ENCODE results near the gene ZNF48.

Gene ZNF48

DNA sequence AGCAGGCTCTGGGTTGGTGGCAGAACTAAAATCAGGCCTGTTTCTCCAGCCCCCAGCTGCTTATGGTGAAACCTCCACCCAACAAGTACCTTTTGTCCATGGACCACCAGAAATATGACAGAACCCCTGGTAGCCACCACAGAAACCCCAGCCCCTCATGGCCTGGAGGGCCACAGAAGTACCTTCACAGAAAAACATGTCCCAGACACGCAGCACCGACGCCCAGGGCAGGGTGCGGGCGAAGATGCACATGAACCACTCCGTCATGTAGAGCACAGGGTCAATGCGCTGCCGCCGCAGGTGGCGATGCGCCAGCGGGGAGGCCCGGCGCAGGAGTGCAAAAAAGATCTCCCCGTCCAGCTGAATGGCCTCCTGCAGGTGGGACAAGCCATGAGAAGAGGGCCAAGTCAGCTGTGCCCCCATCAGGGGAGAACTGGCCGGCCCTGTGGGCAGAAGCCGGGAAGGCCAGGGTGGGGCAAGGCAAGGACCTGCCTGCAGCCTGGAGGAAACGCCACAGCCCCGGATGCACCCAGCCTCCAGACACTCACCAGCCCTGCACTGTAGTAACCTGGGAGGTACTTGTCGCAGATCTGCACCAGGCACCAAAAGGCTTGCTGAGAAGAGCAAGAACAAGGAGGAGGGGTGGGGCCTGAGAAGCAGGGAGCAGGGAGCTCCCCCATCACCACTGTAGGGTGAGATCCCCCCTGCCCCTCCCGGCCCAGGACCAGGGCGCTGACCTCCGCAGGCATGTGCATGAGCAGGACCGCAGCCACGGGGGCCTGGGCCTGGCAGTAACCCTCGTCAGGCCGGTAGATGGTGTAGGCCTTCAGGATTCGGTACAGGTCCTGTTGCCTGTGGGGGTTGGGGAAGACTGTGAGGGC lies 36.0 kb upstream of the ZNF48 start:
- DNase-seq (ENCODE audit: low spot score): no peak

DNA sequence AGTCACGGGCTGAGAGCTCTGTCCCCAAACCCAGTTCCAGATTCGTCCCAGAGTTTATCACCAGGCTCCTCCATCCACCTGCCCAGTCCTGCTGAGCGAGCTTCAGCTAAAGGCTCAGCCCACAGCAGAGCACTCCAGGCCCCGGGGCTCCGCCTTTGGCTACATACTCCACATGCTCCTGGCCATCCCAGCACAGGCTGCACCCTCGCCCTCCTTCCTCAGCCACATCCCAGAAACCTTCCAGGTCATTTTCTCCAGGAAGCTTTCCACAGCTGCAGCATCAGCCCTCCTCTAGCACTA lies 35.4 kb upstream of the ZNF48 start:
- no peak for DNase-seq (ENCODE audit: low spot score)

DNA sequence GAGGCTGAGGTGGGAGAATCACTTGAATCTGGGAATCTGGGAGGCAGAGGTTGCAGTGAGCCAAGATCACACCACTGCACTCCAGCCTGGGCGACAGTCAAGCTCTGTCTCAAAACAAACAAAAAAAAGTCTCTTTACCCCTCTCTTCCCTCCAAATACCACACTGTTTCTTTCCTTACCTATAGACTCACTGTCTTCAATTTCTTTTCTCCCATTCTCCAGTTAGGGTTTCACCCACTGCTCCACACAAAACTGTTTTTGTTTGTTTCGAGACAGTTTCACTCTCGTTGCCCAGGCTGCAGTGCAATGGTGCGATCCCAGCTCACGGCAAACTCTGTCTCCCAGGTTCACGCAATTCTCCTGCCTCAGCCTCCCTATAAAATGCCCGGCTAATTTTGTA lies 34.0 kb upstream of the ZNF48 start:
- DNase-seq (ENCODE audit: low spot score): no peak

DNA sequence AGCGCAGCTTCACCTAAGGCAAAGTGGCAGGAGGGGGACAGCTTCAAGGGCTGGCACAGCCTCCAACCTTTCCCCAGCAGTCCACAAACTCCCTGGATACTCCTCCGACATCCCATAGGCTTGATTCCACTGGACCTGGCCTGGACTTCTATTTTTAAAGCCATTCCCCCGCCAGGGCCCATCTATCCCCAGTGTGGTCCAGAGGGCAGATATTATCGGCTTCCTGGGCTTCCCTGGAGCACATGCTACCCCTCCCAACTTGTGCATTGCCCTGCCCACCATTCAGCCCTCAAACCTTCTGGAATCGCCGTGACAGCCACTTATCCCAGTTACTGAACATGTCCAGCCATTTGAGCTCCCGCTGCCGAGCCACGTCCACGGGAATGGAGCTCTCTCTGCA lies 30.0 kb upstream of the ZNF48 start:
- no peak for DNase-seq (ENCODE audit: low spot score)

DNA sequence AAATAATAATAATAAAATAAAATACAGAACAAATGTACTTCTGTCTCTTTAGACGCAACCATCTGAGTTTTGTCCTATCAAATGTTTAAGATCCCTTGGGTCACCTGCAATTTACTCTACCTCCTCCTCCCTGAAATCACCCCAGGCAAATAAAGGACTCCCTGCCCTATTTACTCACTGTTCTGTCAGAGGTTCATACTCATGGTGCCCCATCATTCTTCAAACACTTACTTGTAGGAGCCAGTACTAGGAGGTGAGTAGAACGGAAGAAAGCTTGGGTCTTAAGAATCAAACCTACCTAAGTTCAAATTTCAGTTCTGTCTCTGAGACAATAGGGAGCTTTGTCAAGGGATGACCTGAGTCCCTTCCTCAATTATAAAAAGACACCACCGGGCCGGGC lies 28.7 kb upstream of the ZNF48 start:
- no peak for DNase-seq (ENCODE audit: low spot score)

DNA sequence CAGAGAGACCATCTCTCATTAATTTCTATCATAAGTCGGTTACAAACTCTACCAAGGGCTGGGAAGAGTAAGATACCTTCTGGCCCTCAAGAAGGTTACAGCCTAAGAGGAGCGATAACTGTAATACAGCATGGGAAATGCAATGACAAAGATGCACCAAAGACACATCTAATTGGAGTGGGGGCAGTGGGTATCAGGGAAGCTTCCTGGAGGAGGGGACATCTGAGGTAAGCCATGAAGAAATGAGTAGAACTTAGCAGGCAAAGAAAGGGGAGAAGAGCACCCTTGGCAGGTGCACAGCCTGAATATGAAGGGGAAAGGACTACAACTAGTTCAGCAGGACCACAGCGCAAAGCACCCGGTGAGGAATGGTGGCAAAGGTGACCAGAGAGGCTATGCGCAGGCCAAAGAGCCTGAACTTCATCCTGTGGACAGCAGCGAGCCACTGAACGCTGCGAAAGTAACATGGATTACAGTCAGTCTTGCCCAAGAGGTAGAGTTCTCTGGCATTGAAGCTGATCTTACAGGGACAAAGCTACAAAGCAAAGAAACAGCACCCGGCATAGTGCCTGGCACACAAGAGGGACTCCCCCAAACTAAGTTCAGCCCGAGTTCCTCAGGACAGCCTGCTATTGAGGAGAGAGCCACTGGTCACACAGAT lies 27.7 kb upstream of the ZNF48 start:
- DNase-seq (ENCODE audit: low spot score): no peak

DNA sequence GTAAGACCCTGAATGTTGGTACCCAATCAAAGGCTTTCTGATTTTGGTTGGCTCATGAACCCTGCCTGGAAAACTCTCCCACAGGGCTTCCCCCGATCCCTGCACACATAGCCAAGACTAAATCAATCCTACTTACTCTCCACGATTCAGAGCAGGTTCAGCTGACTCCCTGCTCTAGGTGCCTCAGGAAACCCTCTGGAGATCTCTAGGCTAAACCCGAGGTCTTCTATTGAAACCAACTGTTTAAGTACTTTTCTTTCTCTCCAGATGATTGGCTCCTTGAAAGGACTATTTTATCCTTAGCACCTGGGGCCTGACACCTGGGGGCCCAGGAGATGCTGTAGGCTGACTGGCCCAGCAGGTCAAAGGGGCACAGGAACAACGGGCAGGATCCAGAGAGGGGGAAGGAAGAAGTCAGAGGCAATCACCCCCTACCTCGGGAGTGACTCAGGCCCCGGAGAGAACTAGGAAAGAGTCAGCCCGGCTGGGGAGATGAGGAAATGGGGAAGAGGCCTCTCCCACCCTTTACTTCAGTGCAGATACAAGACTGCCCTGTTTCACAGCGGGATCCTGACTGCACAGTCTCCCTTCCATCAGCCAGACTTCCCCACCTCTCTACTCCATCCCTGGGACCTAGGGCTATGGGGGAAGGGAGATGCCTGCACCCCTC lies 27.0 kb upstream of the ZNF48 start:
- DNase-seq (ENCODE audit: low spot score): no peak

DNA sequence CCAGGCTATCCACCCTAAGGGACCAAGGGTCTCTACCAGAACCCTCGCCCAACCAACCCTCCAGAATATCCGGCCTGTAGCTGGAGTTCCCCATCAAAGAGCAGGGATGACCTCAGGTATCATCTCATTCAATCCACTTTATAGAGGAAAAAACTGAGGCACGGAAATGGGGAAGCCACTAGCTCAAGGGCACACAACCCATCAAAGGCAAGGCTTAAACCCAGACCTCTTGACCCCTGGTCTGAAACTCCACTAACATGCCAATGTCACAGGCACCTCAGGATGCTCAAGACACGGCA lies 26.5 kb upstream of the ZNF48 start:
- DNase-seq (ENCODE audit: low spot score): no peak

DNA sequence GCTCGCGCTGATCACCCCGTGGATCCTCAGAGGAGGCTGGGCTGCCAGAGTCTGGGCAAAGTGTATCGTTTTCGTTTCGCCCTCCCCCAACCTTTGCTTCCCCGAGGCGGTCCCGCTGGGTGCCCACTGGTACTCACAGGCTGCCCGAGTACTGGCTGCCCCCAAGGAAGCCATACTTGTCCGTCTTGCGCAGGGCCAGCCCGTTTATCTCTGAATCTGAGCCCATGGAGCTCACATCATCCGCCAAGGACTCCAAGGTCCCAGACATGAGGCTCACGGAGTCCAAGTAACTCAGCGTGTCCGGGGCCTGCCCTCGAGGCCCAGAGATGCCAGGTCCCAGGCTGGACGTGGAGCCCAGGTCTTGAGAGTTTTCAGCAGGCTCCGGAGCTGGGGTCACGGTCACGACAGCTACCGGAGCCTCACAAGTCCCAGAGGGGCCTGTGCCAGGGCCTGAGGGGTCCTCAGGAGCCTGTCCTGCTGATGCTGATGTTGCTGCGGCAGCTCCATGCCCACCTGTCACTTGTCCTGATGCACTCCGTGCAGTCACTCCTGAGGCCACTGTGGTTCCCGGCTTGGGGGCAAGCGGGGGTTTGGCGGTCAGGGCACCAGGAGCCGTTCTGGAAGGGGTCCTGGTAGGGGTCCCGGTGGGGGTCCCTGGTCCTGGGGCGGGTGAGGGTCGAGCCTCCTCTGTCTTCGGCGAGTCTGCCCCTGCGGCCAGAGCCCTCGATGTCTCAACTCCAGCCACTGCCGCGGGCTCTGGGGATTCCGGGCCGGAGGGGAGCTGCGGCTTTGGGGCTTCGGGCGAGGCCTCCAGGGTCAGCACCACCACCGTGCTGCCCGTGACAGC lies 25.9 kb upstream of the ZNF48 start:
- peak; percentile 46 for DNase-seq (ENCODE audit: low spot score)

DNA sequence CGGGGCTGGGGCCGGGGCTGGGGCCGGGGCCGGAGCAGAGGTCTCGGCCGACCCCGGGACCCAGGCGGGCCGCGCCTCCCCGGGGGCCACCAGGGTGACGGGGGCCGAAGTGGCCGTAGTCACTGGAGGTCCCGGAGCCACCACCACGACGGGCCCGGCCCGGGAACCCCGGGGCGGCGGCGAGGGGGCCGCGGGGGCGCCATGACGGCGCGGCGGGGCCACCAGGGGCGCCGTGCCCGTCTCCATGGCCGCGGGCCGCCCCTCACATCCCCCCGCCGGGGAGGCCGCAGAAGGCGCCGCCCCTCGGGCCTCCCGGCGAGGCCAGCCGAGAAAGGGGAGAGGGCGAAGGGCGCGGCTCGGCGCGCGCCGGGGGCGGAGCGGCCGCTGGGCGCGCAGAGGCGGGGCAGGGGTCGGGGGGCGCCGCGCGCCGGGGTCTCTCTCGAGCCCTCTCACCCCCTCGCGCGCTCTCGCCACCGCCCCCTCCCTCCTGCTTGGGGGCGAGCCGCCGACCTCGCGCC lies 25.2 kb upstream of the ZNF48 start:
- DNase-seq (ENCODE audit: low spot score): no peak

DNA sequence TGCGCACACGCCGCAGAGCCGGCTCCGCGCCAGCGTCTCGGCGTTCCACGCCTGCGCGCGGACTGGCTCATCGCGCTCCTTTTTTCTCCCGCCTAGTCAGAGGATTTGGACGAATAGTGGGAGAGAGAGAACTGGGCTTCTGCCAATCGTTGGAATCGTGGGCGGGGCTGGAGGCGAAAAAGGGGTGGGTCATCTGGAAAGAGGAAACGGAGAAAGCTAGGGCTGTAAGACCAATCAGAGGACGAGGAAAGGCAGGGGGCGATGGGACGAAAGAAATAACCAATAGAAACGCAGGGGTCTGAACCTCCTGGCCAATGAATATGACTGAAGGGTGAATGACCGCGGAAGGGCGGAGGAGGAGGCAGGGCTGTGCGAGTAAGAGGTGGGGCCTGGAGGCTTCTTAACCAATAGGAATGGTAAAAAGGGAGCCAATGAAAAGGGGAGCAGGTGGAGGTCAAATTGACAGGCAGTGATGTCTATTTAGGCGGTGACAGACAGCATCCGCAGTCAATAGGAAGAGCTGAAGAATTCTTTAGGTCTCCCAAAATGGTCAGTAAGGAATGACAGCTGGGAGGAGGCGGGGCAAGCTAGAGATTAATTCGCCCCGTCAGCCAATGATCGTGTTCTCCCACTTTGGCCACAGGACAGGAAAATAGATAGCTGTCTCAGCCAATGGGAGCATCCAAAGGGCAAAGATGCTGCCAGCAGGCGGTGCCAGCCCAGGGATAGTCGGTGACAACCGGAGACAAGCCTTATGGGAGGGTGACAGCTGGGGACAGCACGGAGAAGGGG lies 24.6 kb upstream of the ZNF48 start, which contains the start of gene TBC1D10B:
Gene TBC1D10B (minus strand): TSS at position 39 of the 792 bp plus-strand sequence. CDS start 311 bp downstream, outside the sequence.
- peak; percentile 99 for DNase-seq (ENCODE audit: low spot score)

DNA sequence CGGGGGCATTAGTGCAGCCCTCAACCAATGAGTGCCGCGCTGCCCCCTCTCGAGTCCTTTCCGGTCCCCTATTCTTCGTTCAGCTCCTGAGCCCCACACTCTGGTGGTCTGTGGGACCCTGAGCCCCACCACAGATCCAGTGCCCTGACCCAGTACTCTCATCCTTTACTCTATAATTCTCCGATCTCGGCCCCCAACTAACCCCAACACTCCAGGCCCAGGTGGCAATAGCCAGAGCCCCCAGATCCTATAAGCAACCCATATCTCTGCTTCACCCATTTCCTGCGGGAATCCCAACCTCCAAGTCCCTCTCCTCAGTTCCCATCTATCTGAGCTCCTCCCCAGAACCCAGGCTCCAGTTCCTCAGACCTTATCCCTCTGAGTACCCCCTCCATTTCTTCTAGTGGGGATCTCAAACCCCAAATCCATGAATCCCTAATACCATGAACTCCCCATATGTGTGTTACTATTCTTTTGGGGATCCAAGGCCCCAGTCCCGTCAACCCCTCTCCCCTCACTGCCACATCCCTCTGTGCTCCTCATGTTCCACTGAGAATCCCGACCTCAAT lies 23.9 kb upstream of the ZNF48 start:
- DNase-seq (ENCODE audit: low spot score): no peak

DNA sequence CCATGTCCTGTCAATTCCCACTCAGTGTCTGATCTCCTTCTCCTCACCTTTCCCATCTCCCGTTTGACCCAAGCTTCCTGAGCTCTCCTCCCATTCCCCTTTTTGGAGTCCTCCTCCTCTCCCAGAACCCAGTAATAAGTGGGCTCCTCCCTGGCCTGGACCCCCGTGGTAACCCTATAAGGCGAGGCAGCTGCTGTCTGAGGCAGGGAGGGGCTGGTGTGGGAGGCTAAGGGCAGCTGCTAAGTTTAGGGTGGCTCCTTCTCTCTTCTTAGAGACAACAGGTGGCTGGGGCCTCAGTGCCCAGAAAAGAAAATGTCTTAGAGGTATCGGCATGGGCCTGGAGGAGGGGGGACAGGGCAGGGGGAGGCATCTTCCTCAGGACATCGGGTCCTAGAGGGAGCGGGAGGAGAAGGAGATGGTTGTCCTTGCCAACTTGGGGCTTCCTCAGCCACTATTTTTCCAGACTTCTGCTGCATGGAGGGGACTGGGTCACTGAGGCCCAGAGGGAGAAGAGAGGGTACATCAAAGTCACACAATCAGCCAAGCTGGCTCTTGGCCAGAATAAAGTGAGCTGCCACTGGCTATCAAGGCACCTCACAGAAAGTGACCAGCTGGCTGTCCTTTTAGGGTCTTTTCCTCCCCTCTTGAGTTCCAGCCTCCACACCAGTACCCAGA lies 23.0 kb upstream of the ZNF48 start:
- DNase-seq (ENCODE audit: low spot score): peak; percentile 67

DNA sequence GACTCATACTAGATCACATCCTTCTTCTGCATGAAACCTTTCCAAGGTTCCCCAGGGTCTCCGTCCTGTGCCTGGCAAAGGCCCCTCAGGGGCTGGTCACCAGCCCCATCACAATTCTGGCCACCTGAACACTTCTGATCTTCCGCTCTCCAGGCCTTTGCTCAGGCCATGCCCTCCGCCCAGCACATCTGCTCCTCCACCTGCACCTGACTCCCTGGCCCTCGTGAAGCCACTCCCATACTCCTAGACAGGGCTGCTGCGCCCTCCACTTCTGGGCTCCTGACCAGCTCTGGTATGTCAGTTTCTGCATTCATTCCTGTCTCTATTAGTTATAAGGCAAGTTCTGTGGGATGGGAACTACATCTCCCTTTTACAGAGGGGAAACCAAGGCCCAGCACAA lies 22.5 kb upstream of the ZNF48 start:
- DNase-seq (ENCODE audit: low spot score): no peak

DNA sequence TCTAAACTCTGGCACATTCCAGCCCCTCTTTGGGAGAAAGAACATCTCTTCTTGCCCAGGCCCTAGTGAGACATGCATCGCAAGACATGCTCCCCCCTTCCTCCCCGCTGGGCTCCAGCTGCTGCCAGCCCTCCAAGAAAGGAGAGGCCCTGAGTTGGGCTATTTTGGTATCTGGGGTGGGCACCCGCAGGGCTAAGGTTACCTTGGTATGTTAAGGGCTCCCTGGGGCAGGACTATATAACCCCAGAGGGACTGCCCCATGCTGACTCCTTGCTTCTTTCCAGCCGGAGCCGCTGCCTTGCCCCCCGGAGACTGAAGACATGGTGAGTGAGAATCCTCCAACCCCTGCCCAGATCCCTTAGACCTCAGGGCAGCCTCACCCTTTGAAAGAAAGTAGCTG lies 20.7 kb upstream of the ZNF48 start, which contains the start of gene MYL11:
Gene MYL11 (plus strand): TSS at position 265 of the 400 bp plus-strand sequence. CDS start 56 bp downstream, at position 321.
- DNase-seq (ENCODE audit: low spot score): no peak

DNA sequence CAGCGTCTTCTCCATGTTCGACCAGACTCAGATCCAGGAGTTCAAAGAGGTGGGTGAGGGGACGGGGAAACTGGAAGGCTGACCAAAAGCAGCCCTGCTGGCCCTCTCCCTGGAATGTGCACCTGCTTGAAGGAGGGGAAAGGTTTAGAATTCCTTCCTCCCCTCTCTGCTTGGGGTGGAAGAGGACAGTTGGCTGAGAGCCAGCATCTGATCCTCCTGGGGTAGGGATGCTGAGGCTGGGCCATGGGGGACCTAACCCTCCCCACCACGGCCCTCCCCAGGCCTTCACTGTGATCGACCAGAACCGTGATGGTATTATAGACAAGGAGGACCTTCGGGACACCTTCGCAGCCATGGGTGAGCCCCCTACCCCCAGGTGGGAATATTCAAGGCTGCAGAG lies 19.4 kb upstream of the ZNF48 start:
- no peak for DNase-seq (ENCODE audit: low spot score)

DNA sequence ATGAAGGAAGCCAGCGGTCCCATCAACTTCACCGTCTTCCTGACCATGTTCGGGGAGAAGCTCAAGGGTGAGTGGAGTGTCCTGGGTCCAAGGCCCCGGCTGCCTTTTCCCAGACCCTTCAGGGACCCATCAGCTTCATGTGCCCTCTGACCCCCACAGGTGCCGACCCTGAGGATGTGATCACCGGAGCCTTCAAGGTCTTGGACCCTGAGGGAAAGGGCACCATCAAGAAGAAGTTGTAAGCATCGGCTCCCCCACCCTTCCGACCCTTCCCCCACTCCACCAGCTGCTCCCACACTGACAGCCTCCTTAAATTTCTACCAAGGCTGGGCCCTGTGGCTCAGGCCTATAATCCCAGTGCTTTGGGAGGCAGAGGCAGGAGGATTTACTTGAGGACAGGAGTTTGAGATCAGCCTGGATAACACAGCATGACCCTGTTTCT lies 18.7 kb upstream of the ZNF48 start:
- DNase-seq (ENCODE audit: low spot score): no peak

DNA sequence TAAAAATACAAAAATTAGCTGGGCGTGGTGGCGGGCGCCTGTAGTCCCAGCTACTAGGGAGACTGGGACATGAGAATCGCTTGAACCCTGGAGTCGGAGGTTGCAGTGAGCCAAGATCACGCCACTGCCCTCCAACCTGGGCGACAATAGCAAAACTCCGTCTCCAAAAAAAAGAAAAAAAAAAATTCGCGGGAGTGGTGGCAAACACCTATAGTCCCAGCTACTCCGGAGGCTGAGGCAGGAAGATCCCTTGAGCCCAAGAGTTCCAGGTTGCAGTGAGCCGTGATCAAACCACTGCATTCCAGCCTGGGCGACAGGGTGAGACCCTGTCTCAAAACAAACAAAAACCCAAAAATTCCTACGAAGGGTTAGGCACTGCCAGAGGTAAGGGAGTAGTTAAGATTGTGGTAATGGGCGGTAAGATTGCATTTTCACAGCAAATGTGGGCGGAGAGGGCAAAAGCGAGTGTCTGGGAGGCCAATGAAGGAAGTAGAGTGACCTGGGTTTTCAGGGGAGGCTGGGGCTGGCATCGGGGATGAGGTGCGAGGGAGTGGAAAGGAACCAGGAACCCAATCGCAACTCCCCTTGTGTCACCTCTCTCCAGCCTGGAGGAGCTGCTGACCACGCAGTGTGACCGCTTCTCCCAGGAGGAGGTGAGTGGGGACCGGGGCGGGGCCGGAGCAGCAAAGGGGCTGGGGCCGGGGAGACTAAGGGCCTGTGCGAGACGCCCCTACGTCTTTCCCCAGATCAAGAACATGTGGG lies 18.0 kb upstream of the ZNF48 start:
- no peak for DNase-seq (ENCODE audit: low spot score)

DNA sequence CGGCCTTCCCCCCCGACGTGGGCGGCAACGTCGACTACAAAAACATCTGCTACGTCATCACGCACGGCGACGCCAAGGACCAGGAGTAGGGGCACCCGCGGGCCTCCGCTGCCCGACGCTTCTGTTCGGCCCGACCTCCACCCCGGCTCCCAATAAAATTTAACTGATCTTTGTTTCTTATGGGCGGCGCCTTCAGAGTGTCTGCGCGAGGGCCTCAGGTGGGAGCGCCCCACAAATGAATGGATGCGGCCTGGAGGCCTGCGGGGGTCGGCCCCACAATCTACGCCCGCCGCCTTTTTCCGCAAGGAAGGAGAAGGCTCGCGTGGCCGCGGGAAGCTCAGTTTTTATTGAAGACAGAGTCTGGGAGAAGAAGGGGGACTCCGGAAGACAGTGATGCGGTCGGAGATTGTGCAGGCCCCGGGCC lies 17.4 kb upstream of the ZNF48 start:
- peak; percentile 93 for DNase-seq (ENCODE audit: low spot score)
